AG04449 (cell line): ENCODE data around the gene ROBO1.

Experiments
- CTCF ChIA-PET: fragments of 350-600 bp; formaldehyde crosslinking; extraction: SDS; loops from one replicate; lab custom pipeline; 2021; ENCODE audit warnings: antibody characterized with exemption; lab: Yijun Ruan, JAX
- POLR2A ChIA-PET: fragments of 400-600, 350-600 bp; formaldehyde crosslinking; extraction: SDS; loops from one replicate; lab custom pipeline; 2020; ENCODE audit warnings: antibody characterized with exemption, inconsistent platforms; lab: Yijun Ruan, JAX
- DNase-seq: peaks from one replicate; pipeline ENCODE4 v3.0.0-alpha.2; 2010; ENCODE audit warnings: low read depth, low spot score
- H3K4me3 ChIP-seq: 2 replicates; pipeline ENCODE4 v1.5.1; 2011; ENCODE audit warnings: low read depth, mild to moderate bottlenecking, control low read depth, low read length
- CTCF ChIP-seq: IDR thresholded peaks from one replicate; pipeline ENCODE4 v1.5.1; 2011; ENCODE audit warnings: mild to moderate bottlenecking, moderate library complexity, low read length, control low read depth, inconsistent platforms; ENCODE audit not compliant: insufficient read depth; ENCODE audit errors: missing control alignments

Gene ROBO1

GRCh38 chr3:78831446-78831972 is 936.3 kb downstream of the ROBO1 start:
- no peak overlapping the region for H3K4me3 ChIP-seq
- no peak for DNase-seq
- TF ChIP-seq CTCF, result no peak
- ChIA-PET CTCF (no interaction called here), POLR2A (no interaction called here)

GRCh38 chr3:78830470-78830869 is 937.3 kb downstream of the ROBO1 start:
- POLR2A ChIA-PET, result no interaction called here
- DNase-seq, result no peak
- no peak overlapping the region for H3K4me3 ChIP-seq
- TF ChIP-seq CTCF, result no peak
- CTCF ChIA-PET, result no interaction called here

GRCh38 chr3:78827618-78828017 is 940.2 kb downstream of the ROBO1 start:
- DNase-seq, result no peak
- no peak overlapping the region for H3K4me3 ChIP-seq
- POLR2A ChIA-PET, result no interaction called here
- CTCF ChIA-PET, result no interaction called here
- no peak for TF ChIP-seq CTCF

GRCh38 chr3:78825858-78826215 is 942.0 kb downstream of the ROBO1 start:
- POLR2A ChIA-PET, result no interaction called here
- TF ChIP-seq CTCF, result no peak
- CTCF ChIA-PET, result no interaction called here
- no peak overlapping the region for H3K4me3 ChIP-seq
- no peak for DNase-seq

GRCh38 chr3:78825118-78825857 is 942.5 kb downstream of the ROBO1 start:
- TF ChIP-seq CTCF, result no peak
- CTCF ChIA-PET, result no interaction called here
- POLR2A ChIA-PET, result no interaction called here
- H3K4me3 ChIP-seq, result no peak overlapping the region
- DNase-seq, result no peak

GRCh38 chr3:78823859-78824258 is 943.9 kb downstream of the ROBO1 start:
- no peak overlapping the region for H3K4me3 ChIP-seq
- ChIA-PET POLR2A (no interaction called here), CTCF (no interaction called here)
- no peak for DNase-seq
- no peak for TF ChIP-seq CTCF
